ENCODE results near the gene PTPRN.
A peak's percentile ranks its signal among the peaks of the same experiment; 100 is the strongest.
"Not testable (repeated sequence)": the region's sequence is repeated elsewhere in the genome, so short reads cannot be mapped to it uniquely, and the experiment has no call there.

The PTPRN gene

GRCh38 chr2:219306047-219306446, 3.2 kb downstream of the PTPRN start:
- DNase-seq: no peak

GRCh38 chr2:219304223-219304622, 5.0 kb downstream of the PTPRN start:
- DNase-seq: no peak

- DNase-seq: no peak
These were observed 6.7 kb downstream of the PTPRN start for GRCh38 chr2:219302412-219302968.

- DNase-seq: no peak
These were observed 9.2 kb downstream of the PTPRN start for GRCh38 chr2:219300022-219300421.

- no peak for DNase-seq
These were observed 9.8 kb downstream of the PTPRN start for GRCh38 chr2:219299372-219299760.

GRCh38 chr2:219298759-219299371, 10.3 kb downstream of the PTPRN start:
- peak; percentile 83 for DNase-seq

GRCh38 chr2:219297766-219298456, 11.3 kb downstream of the PTPRN start:
- no peak for DNase-seq

- no peak for DNase-seq
These were observed 12.4 kb downstream of the PTPRN start for GRCh38 chr2:219296631-219297391.

- DNase-seq: no peak
These were observed 13.1 kb downstream of the PTPRN start for GRCh38 chr2:219296142-219296541.

- peak; percentile 91 for DNase-seq
These were observed 14.5 kb downstream of the PTPRN start for GRCh38 chr2:219294356-219295351.

GRCh38 chr2:219293736-219294231, 15.4 kb downstream of the PTPRN start:
- DNase-seq: no peak

- no peak for DNase-seq
These were observed 16.6 kb downstream of the PTPRN start for GRCh38 chr2:219292616-219293015.

GRCh38 chr2:219291910-219292490, 17.2 kb downstream of the PTPRN start:
- DNase-seq: no peak

- DNase-seq: no peak
These were observed 17.8 kb downstream of the PTPRN start for GRCh38 chr2:219291394-219291793.

- DNase-seq: no peak
These were observed 18.6 kb downstream of the PTPRN start for GRCh38 chr2:219290381-219291171.

GRCh38 chr2:219289537-219290361, 19.5 kb downstream of the PTPRN start:
- DNase-seq: no peak

GRCh38 chr2:219289195-219289536, 20.0 kb downstream of the PTPRN start:
- no peak for DNase-seq

GRCh38 chr2:219287580-219288265, 21.5 kb downstream of the PTPRN start:
- no peak for DNase-seq

GRCh38 chr2:219287116-219287440, 22.1 kb downstream of the PTPRN start:
- not testable (repeated sequence) for DNase-seq

Measured in CD4-positive, alpha-beta T cell treated with Interleukin-15 for 1 hour (primary cell).